HT1080 (cell line): ENCODE measurements around the gene PSMA6. TPM values are rescaled to one million over a fixed set of nuclear protein-coding genes. Genes with fewer than 3 reads are reported as not detected.
"Not testable (repeated sequence)": the region's sequence is repeated elsewhere in the genome, so short reads cannot be mapped to it uniquely, and the experiment has no call there.

ENCODE experiments used
- DNase-seq: peaks from one replicate; pipeline ENCODE4 v3.0.0-alpha.2; 2015; ENCODE audit warnings: low read depth
- total RNA-seq: library from RNA; depleted of rRNA; stranded (reverse); fragments of >200 nt; shearing (Covaris generic); gene quantifications from 2 replicates; pipeline ENCODE4 v1.2.3, GENCODE V29; 2014

Gene PSMA6
- total RNA-seq, 1 experiment from 2014 or later: 343 TPM

DNA sequence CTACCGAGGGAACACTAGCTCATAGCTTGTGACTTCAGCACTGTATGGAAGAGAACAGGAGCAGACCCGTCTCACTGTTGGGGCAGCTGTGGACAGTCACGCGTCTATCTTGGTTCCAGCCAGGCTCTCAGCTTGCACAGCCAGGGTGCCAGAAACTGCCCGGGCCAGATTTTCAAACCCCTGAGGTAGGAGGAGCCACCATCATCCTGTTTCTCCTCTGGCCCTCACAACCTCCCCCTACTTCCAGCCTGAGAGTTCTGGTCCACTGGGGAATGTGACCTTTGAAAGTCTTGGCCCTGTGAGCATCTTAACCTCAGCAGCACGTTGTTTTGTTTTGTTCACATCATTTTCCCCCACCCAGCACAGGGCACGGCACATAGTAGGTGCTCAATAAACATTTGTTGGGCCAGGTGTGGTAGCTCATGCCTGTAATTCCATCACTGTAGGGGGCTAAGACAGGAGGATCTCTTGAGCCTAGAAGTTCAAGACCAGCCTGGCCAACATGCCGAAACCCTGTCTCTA is 50.4 kb downstream of the PSMA6 start:
- DNase-seq: no peak

DNA sequence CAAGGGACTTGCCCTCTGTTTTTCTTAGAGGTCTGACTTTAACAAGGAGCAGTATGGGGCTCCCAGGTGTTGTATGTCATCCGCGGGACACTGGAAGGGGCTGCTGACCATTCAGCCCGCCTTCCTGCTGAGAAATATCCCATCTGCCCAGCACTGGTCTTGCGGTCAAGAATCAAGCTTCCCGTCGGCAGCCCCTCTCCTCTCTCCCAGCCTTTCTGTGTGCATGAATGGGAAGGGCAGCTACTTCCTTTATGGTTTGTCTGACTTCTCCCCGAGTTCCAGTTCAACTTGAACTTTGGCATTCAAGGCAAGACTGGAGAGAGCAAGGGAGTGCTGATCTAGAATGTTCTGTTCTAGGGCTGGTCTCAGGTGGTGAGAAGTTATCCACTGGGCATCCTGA is 51.5 kb downstream of the PSMA6 start:
- DNase-seq: no peak

DNA sequence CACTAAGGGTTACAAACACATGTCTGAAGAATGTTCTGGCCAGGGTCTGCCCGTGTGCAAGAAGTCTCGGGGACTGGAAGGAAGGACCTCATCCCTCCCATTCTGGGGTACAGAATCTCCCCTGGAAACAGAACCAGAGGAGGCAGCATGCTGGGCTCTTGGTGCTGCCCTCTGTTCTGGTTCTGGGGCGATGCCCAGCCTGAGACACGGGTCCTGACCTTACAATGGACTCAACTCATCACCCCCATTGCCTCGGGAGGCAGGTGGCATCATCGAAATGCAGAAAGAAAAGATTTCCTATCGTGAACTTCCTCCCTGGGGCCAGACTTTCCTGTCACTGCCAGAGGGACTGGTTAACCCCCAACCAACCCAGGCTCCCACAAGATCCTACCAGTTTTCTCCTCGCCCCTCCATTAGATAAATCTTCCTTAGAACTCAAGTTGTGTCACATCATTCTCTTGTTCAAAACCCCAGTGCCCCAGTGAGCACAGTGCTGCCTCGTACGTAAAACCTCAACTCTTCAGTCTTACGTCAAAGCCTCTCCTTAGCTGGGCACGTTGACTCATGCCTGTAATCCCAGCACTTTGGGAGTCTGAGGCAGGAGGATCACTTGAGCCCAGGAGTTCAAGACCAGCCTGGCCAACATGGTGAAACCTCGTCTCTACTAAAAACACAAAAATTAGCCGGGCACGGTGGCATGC is 52.1 kb downstream of the PSMA6 start:
- no peak for DNase-seq

GRCh38 chr14:35346738-35347322 is 54.6 kb downstream of the PSMA6 start:
- no peak for DNase-seq

DNA sequence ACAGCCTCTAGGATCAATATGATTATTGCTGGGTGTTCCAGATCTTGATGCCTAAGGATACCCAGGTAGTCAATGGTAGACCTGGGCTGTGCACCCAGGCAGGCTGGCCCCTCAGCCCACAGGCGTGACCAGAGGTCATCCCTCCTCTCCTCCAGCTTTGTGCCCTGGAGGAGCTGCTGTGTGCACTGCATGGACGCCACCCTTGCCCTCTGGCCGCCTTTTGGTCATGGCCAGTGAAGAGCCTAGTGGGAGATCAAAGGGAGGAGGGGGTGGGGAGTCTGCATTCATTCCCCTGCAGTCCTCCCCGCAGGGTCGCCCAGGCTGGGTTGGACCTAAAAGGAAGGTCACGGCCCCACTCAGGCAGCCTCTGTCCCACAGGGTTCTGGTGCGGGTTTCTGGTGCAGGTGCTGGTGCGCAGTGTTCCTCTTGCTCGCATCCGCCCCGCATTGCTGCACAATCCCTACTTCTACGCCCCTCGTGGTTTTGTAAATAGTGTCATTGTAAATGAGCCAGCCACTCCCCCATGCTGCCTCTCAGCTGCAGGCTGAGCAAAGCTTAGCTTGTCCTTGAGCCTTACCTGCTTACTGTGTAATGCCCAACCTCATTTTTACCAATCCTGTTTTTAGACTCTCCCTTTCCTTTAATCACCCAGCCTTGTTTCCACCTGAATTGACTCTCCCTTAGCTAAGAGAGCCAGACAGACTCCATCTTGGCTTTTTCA is 55.3 kb downstream of the PSMA6 start:
- DNase-seq: no peak

GRCh38 chr14:35348044-35348380 is 55.8 kb downstream of the PSMA6 start:
- DNase-seq: not testable (repeated sequence)

DNA sequence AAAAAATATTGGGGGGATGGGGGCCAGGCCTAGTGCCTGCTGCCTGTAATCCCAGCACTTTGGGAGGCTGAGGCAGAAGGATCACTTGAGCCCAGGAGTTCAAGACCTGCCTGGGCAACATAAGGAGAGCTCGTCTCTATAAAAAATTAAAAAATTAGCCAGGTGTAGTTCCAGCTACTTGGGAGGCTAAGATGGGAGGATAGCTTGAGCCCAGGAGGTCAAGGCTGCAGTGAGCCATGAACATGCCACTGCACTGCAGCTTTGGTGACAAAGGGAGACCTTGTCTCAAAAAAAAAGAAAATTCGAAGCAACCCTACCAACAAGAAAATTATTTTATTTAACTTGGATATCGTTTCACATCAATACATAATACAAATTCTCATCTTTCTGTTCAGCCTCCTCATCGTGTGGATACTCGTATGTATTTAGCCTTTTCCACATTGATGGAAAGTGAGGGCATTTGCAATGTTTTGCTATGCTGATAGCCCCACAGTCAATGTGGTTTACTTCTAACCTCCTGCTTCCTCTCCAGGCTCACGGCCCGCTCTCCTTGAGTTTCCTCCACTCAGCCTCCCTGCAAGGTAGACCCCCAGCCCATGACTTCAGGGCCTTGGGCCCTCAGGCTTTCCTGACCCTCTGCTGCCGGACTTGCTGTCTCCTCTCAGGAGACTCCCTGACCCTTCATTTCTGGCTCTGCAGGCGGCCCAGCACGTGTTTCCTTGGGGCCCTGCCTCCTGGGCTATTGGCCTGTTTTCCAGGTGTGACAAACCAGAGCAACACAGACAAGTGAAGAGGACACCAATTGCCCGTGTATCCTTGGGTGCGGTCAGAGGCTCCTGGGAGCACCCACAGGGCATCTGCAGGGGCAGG is 57.5 kb downstream of the PSMA6 start:
- DNase-seq: no peak

- DNase-seq: no peak
These were observed 59.3 kb downstream of the PSMA6 start for GRCh38 chr14:35351497-35351896.

GRCh38 chr14:35351897-35352273 is 59.7 kb downstream of the PSMA6 start:
- DNase-seq: no peak

GRCh38 chr14:35352274-35353233 is 60.4 kb downstream of the PSMA6 start:
- no peak for DNase-seq

DNA sequence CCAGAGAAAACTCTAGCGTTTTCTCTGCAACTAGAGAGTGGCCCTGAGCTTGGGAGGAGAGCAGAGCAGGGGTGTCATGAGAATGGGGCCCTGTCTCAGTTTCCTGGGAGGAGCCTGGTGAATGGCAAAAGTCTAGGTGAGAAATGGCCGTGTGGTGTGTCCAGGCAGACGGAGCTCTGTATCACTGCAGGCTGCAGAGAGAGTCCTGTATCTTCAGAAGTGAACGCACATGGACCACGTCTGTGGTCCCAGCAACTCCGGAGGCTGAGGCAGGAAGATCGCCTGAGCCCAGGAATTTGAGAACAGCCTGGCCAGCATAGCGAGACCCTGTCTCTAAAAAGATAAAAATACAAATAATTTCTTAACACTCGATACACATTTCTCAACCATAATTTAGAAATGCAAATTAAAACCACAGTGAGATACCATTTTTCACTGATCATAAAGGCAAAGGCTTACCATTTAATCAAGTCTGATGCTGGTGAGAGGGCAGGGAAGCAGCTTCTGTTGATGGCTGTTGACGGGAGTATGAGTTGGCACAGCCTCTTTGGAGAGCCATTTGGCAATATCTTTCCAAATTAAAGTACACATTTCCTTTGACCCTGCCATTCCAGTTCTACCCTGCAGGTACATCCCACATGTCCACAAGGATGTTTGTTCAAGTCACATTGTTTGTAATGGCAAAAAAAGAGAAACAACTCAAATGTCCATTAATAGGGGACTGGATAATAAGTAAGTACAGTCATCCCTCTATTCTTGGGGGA is 61.4 kb downstream of the PSMA6 start:
- DNase-seq: no peak

GRCh38 chr14:35355235-35355634 is 63.1 kb downstream of the PSMA6 start:
- DNase-seq: not testable (repeated sequence)

DNA sequence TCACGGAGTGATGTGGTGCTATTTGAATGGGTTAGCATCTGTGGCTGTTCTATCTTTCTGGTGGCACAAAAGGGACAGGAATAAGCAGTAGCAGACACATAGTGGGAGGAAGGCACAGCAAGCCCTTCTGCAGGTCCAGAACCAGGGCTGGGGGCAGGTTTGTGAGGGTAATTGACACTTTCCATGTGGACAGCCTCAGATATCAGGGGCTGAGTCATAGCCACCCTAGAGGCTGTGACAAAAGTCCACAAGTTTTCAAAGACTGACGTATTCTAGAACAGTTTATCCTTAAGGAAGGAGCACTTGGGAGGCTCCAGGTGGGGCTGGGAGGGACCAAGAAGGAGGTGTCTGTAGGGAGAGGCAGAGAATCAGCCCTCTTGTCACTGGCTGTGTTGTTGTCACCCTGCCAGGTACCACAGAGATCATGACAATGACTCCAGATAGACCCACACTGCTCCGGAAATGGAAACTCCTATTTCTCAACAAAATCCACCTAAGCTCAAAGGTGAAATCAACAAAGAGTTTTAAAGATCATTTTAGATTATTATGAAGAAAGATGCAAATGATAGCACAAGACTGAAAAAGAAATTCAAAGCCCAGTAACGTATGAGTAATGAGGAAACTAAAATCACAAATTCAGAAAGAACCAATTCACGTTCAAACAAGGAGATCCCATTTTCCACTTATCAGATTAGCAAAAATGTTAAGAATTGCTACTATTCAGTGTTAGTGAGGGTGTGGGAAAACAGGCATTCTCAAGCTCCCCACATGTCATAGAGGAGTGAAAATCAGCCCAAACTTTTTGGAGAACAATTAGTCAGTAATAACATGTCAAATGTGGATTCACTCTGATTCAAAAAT is 64.0 kb downstream of the PSMA6 start:
- DNase-seq: no peak

GRCh38 chr14:35359655-35360054 is 67.5 kb downstream of the PSMA6 start:
- not testable (repeated sequence) for DNase-seq

DNA sequence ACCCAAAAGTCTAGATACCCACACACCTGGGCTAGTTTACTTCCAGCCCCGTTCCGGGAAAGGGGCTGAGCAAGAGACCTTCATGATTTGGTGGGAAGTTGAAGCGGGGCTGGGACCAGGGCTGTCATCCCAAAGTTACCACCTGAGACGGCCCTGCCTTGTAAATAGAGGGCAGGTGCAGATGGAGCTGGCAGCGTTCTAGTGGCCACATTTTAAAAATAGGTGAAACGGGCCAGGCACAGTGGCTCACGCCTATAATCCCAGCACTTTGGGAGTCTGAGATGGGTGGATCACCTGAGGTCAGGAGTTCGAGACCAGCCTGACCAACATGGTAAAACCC is 68.9 kb downstream of the PSMA6 start:
- no peak for DNase-seq

DNA sequence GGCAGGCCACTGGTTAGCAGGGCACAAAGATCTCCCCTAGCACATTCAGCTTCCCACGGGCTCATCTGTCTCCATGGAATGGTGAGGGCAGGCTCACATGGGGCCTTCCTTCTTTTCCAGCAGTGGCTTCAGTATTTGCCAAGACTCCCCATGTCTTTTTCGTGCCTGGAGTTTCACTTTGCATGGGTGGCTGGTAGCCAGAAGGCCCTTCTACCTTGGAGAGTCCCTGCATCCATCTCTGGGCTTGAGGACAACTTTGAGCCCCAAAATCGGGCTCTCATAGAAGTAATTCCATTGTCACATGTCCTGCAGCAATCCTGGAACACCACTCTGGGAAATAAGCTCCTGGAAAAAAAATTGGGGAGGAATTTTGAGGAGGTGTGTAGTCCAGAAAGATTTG is 70.3 kb downstream of the PSMA6 start:
- no peak for DNase-seq

- peak; percentile 34 for DNase-seq
These were observed 70.8 kb downstream of the PSMA6 start for GRCh38 chr14:35362911-35363374.
